HG02571 (cell line): Measurements from ENCODE around the gene CSTF3.
A peak's percentile ranks its signal among the peaks of the same experiment; 100 is the strongest.

Experiments
- ATAC-seq: cut with Tn5 transposase; IDR thresholded peaks from one replicate; pipeline ENCODE4 v1.9.1; 2021; ENCODE audit warnings: mild to moderate bottlenecking, moderate library complexity; ENCODE audit not compliant: unreplicated experiment

The CSTF3 gene

DNA sequence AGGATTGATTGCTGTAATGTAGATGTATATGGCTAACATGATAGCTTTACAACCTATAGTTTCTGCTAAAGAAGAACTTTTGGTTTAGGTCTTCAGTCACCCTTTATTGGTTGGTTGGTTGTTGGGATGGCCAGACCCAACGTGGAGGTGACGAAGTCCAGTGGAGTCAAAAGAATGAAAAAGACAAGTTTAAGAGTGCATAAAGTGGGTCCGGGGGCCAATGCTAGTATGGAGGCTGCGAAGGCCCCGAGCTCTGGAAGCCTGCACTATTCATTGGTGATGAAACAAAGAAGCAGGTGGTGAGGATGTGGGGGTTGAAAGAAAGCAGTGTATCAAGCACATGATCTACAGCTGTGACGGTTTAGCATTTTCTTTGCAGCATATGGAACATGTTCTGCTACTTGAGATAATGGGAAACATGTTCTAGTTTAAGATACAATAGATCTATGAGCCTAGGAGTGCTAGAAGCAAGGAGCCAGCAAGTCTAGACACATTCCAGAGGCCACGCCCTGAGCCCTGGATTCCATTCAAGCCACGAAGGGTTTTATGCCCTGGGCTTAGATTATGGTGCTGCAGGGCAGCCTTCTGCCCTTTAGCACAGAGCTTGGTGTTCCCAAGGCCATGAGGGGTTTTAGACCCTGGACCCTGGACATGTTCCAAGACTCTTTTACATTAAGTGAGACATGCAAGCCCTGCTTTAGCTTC, 115.6 kb downstream of the CSTF3 start:
- no peak for ATAC-seq

GRCh38 chr11:33044285-33044756, 117.0 kb downstream of the CSTF3 start:
- ATAC-seq = no peak

DNA sequence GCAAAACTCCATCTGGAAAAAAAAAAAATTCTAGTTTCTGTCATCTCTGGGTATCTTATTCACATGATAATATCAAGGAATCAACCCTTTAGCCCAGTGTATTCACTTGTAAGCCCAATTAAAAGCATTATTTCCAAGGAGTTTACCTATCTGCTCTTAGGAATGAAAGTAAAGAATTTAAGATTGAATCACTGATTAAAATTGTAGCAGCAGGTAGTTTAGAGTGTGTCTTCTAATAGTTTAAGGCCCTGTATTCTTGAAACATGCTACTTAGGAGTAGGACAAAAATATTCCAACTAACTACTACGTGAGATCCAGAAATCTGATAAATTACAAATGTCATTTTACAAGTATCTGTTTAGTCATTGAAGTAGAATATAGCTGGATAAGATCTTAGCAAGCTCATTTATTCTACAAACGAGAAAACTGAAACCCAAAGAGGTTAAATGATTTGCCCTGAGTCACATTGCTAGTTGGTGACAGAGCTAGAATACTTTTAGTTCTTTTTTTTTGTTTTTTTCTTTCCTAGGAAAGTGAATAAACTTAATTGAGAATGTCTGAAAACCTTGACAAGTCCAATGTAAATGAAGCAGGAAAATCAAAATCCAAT, 118.0 kb downstream of the CSTF3 start:
- no peak for ATAC-seq

DNA sequence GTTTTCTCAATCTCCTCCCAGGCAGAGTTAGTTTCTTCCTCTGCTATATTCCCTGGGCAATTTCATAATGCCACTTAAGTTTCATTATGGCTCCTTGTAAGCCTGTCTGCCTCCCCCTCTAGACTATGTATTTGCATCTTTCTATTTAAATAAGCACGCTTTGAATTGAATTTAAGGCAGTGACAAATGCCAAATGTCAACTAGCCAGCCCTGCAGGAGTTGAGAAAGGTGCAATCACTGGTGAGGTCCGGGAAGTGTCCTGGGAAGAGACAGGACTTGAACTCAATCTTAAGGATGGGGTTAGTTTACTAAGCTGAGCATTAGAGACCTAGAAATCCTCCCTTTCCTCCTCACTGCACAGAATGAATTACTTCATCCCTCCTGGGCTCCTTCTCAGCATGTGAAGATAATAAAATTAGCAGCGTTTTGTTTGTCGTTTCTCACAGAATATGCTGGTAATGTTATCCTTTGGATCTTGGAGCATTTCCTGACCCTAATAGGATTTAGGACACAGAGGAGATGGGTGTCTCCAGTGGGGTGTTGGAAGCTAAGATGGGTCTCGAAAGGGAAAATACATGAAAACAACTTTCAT, 120.3 kb downstream of the CSTF3 start:
- peak; percentile 22 for ATAC-seq

- peak; percentile 39 for ATAC-seq
Observed at GRCh38 chr11:33040033-33040861, 121.0 kb downstream of the CSTF3 start.

DNA sequence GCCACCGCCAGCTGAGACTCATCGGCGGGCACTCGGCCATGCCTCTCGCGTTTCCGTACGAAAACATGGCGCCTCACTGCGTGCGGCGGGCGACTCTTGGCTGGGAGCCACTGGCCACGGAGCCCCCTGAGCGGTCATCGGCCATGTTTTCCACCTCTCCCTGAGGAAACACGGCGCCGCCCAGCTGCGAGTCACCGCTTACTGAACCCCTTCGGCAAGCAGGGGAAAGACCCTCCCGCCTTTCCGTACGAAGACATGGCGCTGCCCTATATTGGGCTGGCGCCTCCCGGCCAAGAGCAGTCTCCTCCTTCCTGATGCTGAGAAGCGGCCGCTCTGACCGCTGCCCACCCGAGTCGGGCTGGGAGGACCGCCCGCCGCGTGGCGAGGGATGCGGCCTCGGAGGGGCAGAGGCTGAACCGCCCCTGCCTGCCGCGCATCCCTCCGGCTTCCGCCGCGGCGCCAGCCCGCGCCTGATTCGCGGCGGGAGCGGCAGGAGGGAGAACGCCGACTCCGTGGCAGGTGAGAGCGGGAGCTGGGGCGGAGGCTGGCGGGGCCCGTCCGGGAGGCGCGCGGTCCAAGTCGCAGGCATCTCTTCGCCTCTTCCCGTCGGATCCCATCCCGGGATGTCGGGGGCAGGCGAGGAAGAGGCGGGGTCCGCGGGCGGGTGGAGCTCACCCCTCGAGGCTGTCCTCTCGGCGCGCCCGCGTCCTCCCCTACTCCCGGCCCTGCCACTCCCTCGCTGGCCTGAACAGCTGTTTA, 121.8 kb downstream of the CSTF3 start, which contains the start of gene TCP11L1:
Gene TCP11L1 (plus strand): TSS at position 299 of the 759 bp plus-strand sequence. CDS start 4,202 bp downstream, outside the sequence.
- ATAC-seq = peak; percentile 71

- no peak for ATAC-seq
Observed at GRCh38 chr11:33035011-33035410, 126.3 kb downstream of the CSTF3 start.
